Measurements from ENCODE around the gene ASB16.

GRCh38 chr17:44223541-44224071, 53.1 kb downstream of the ASB16 start:
- TF ChIP-seq SUZ12 (IDR thresholded peaks at IDR 0.05; ENCODE audit: extremely low read depth, insufficient read depth, insufficient read length): no peak
- no peak for TF ChIP-seq ZNF274 (IDR thresholded peaks at IDR 0.05; ENCODE audit: low read depth, low read length)
- no peak for TF ChIP-seq YY1 (IDR thresholded peaks at IDR 0.05; ENCODE audit: insufficient read depth, insufficient read length)

All from NT2/D1 (cell line).